Measurements from ENCODE around the gene AMPD3. TPM values are rescaled to one million over a fixed set of nuclear protein-coding genes. Genes with fewer than 3 reads are reported as not detected.

The AMPD3 gene
- polyA plus RNA-seq, 1 donor (not counting 4 experiments of a cell fraction or from before 2014, with no cell fraction given): 11.1 TPM

DNA sequence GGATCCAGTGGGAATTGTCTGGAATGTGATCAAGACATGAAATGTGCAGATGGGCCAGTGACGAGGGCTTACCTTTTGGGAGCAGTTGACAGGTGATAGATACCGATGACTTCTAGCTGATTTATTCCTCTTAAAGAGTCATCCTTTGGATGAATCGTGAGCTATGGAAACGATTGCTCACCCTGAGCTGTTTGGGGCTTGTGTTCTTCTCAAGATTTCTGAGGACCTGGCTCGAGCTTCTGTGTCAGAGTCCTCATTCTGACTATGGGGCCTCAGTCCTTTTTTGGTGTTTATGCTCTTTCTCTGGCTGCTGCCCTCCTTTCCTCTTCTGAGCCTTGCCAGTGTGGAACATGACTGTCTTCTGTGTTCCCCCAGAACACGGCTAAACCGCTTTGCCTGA lies 11.9 kb upstream of the AMPD3 start:
- H3K9me3 ChIP-seq (ENCODE audit: control insufficient read depth, low read depth, low read length): no peaks in the 10 kb centered on the region
- H2AFZ ChIP-seq (ENCODE audit: control insufficient read depth, low read length): no peak overlapping the region
- H3K4me3 ChIP-seq (ENCODE audit: control insufficient read depth in 2 of 3, extremely low read depth in 1 of 3, insufficient read depth in 2 of 3, low read depth in 1 of 3, low read length in 3 of 3): no peak overlapping the region
- dilution Hi-C loops (cut with MboI; ENCODE audit: extremely low pct_ligation_motif_present, low sequenced_read_pairs): no loop called here
- DNase-seq (ENCODE audit: low read depth, low spot score) (no peak), FAIRE-seq (peak; percentile 26)
- no peaks in the 10 kb centered on the region for H4K20me1 ChIP-seq (ENCODE audit: control insufficient read depth, extremely low read depth, insufficient read depth, low read length)
- H3K9me1 ChIP-seq (ENCODE audit: control insufficient read depth, extremely low read depth, insufficient read depth, low read length): no peaks in the 10 kb centered on the region
- H3K36me3 ChIP-seq (ENCODE audit: control insufficient read depth in 2 of 2, extremely low read depth in 1 of 2, insufficient read depth in 2 of 2, low read length in 2 of 2): no peaks in the 10 kb centered on the region
- TF ChIP-seq, protein P1, sequence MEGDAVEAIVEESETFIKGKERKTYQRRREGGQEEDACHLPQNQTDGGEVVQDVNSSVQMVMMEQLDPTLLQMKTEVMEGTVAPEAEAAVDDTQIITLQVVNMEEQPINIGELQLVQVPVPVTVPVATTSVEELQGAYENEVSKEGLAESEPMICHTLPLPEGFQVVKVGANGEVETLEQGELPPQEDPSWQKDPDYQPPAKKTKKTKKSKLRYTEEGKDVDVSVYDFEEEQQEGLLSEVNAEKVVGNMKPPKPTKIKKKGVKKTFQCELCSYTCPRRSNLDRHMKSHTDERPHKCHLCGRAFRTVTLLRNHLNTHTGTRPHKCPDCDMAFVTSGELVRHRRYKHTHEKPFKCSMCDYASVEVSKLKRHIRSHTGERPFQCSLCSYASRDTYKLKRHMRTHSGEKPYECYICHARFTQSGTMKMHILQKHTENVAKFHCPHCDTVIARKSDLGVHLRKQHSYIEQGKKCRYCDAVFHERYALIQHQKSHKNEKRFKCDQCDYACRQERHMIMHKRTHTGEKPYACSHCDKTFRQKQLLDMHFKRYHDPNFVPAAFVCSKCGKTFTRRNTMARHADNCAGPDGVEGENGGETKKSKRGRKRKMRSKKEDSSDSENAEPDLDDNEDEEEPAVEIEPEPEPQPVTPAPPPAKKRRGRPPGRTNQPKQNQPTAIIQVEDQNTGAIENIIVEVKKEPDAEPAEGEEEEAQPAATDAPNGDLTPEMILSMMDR (optimal IDR thresholded peaks at IDR 0.05 in 1 of 3, IDR thresholded peaks at IDR 0.05 in 1 of 3, conservative IDR thresholded peaks at IDR 0.05 in 1 of 3; ENCODE audit: extremely low read depth in 1 of 3, insufficient read depth in 2 of 3, low read length in 3 of 3): no peak
- no peak for TF ChIP-seq EZH2 (IDR thresholded peaks at IDR 0.05; ENCODE audit: low read length)
- peaks cover 4% of the 10 kb centered on the region for H3K4me1 ChIP-seq (ENCODE audit: control insufficient read depth, extremely low read depth, insufficient read depth, low read length)
- no peaks in the 10 kb centered on the region for H3K27me3 ChIP-seq (ENCODE audit: control insufficient read depth, extremely low read depth, insufficient read depth, low read length)
- H3K27ac ChIP-seq (ENCODE audit: control insufficient read depth, insufficient read depth, low read length): no peak overlapping the region
- no peaks in the 10 kb centered on the region for H3K79me2 ChIP-seq (ENCODE audit: control insufficient read depth, insufficient read depth, low read length)
- no peak overlapping the region for H3K9ac ChIP-seq (ENCODE audit: control insufficient read depth, extremely low read depth, insufficient read depth, low read length)
- no peak overlapping the region for H3K4me2 ChIP-seq (ENCODE audit: control insufficient read depth, extremely low read depth, insufficient read depth, low read depth, low read length)

DNA sequence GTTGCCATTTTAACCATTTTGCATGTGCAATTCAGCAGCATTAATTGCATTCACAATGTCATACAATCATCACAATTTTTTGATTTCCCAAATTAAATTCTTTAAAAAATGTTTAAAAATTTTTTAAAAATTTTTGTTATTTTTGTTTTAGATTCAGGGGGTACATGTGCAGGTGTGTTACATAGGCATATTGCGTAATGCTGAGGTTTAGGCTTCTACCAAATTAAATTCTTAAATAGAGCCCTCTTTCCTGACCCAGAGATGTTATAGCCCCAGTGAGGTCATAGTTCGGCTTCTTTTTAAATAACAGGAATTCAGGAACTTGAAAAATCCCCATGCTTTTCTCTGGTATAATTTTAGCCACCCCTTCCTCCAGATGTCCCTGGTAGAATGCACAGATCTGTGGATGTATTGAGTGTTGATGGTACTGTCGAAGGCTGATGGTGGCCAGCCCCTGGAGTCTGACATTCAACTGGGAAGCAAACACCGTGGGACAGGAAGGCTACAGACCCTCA lies 11.3 kb upstream of the AMPD3 start:
- H3K4me1 ChIP-seq (ENCODE audit: control insufficient read depth, extremely low read depth, insufficient read depth, low read length): peaks cover 4% of the 10 kb centered on the region
- FAIRE-seq: no peak
- H4K20me1 ChIP-seq (ENCODE audit: control insufficient read depth, extremely low read depth, insufficient read depth, low read length): no peaks in the 10 kb centered on the region

More for the DNA sequence above, 11.3 kb upstream of the AMPD3 start:
- Histone ChIP-seq H3K9me3 (ENCODE audit: control insufficient read depth, low read depth, low read length) (no peaks in the 10 kb centered on the region), H3K4me2 (ENCODE audit: control insufficient read depth, extremely low read depth, insufficient read depth, low read depth, low read length) (no peak overlapping the region), H3K9ac (ENCODE audit: control insufficient read depth, extremely low read depth, insufficient read depth, low read length) (no peak overlapping the region), H3K27me3 (ENCODE audit: control insufficient read depth, extremely low read depth, insufficient read depth, low read length) (no peaks in the 10 kb centered on the region), H3K9me1 (ENCODE audit: control insufficient read depth, extremely low read depth, insufficient read depth, low read length) (no peaks in the 10 kb centered on the region), H3K4me3 (ENCODE audit: control insufficient read depth in 2 of 3, extremely low read depth in 1 of 3, insufficient read depth in 2 of 3, low read depth in 1 of 3, low read length in 3 of 3) (no peak overlapping the region), H3K36me3 (ENCODE audit: control insufficient read depth in 2 of 2, extremely low read depth in 1 of 2, insufficient read depth in 2 of 2, low read length in 2 of 2) (no peaks in the 10 kb centered on the region), H3K79me2 (ENCODE audit: control insufficient read depth, insufficient read depth, low read length) (no peaks in the 10 kb centered on the region), H3K27ac (ENCODE audit: control insufficient read depth, insufficient read depth, low read length) (no peak overlapping the region), H2AFZ (ENCODE audit: control insufficient read depth, low read length) (no peak overlapping the region)
- no peak for DNase-seq (ENCODE audit: low read depth, low spot score)
- TF ChIP-seq EZH2 (IDR thresholded peaks at IDR 0.05; ENCODE audit: low read length): no peak
- TF ChIP-seq, protein P1 (optimal IDR thresholded peaks at IDR 0.05 in 1 of 3, IDR thresholded peaks at IDR 0.05 in 1 of 3, conservative IDR thresholded peaks at IDR 0.05 in 1 of 3; ENCODE audit: extremely low read depth in 1 of 3, insufficient read depth in 2 of 3, low read length in 3 of 3): no peak
- dilution Hi-C loops (cut with MboI; ENCODE audit: extremely low pct_ligation_motif_present, low sequenced_read_pairs): no loop called here

All from keratinocyte (primary cell).